ENCODE data around the gene GABRR2. TPM values are rescaled to one million over a fixed set of nuclear protein-coding genes. Genes with fewer than 3 reads are reported as not detected.

Gene GABRR2
- total RNA-seq, 1 donor from 2014 or later, result 0.61 TPM

GRCh38 chr6:89330910-89331309 lies 15.8 kb upstream of the GABRR2 start:
- Histone ChIP-seq H3K79me2 (ENCODE audit: insufficient read depth, low read length) (no peaks in the 10 kb centered on the region), H3K27me3 (ENCODE audit: insufficient read depth, low read length) (no peaks in the 10 kb centered on the region), H3K4me2 (ENCODE audit: low read length) (no peak overlapping the region), H3K36me3 (ENCODE audit: insufficient read depth, low read length) (peaks cover 54% of the 10 kb centered on the region), H2AFZ (ENCODE audit: low read depth, low read length) (no peak overlapping the region), H3K9ac (ENCODE audit: low read length) (no peak overlapping the region), H3K4me3 (ENCODE audit: insufficient read depth, low read depth, low read length) (no peak overlapping the region), H3K4me1 (ENCODE audit: insufficient read depth, low read length) (no peaks in the 10 kb centered on the region), H4K20me1 (ENCODE audit: insufficient read depth, low read length) (peaks cover 30% of the 10 kb centered on the region), H3K9me3 (ENCODE audit: insufficient read depth, low read depth, low read length) (no peaks in the 10 kb centered on the region), H3K27ac (ENCODE audit: low read depth, low read length) (no peak overlapping the region)
- no peak overlapping the region for H3K4me3 Mint-ChIP-seq (ENCODE audit: unreplicated experiment)
- H3K36me3 Mint-ChIP-seq (ENCODE audit: low read depth, unreplicated experiment), result peaks cover 17% of the 10 kb centered on the region
- H3K9me3 Mint-ChIP-seq (ENCODE audit: unreplicated experiment), result no peaks in the 10 kb centered on the region
- no peak for TF ChIP-seq EZH2 (IDR thresholded peaks at IDR 0.05; ENCODE audit: insufficient read depth, low read length)
- TF ChIP-seq, protein P1, sequence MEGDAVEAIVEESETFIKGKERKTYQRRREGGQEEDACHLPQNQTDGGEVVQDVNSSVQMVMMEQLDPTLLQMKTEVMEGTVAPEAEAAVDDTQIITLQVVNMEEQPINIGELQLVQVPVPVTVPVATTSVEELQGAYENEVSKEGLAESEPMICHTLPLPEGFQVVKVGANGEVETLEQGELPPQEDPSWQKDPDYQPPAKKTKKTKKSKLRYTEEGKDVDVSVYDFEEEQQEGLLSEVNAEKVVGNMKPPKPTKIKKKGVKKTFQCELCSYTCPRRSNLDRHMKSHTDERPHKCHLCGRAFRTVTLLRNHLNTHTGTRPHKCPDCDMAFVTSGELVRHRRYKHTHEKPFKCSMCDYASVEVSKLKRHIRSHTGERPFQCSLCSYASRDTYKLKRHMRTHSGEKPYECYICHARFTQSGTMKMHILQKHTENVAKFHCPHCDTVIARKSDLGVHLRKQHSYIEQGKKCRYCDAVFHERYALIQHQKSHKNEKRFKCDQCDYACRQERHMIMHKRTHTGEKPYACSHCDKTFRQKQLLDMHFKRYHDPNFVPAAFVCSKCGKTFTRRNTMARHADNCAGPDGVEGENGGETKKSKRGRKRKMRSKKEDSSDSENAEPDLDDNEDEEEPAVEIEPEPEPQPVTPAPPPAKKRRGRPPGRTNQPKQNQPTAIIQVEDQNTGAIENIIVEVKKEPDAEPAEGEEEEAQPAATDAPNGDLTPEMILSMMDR (IDR thresholded peaks at IDR 0.05; ENCODE audit: insufficient read depth, low read depth, low read length), result no peak
- no peak overlapping the region for H3K27ac Mint-ChIP-seq (ENCODE audit: unreplicated experiment)
- no peaks in the 10 kb centered on the region for H3K27me3 Mint-ChIP-seq (ENCODE audit: low read depth, unreplicated experiment)
- no peak for DNase-seq (ENCODE audit: low read depth)
- FAIRE-seq, result no peak
- H3K4me1 Mint-ChIP-seq (ENCODE audit: low read depth, unreplicated experiment), result no peaks in the 10 kb centered on the region

DNA sequence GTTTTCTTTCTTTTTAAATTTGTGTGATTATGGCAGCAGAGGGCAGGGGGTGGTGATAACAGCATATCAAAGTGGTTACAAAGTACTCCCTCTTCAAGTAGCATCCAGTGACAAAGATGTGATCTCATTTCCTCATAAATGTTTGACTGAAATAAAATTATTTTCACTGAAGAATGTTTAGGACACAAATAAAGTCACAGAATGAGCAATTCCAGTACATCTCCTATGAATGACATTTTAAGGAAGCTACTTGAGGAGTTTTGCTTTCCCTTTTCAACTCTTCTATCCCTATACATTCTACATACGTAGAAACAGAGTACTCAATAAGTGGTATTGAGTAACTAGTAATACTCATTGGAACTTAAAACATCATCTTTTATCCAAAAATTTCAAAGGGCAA lies 13.9 kb upstream of the GABRR2 start:
- H3K4me1 ChIP-seq (ENCODE audit: insufficient read depth, low read length), result no peaks in the 10 kb centered on the region
- TF ChIP-seq, protein P1 (IDR thresholded peaks at IDR 0.05; ENCODE audit: insufficient read depth, low read depth, low read length), result no peak
- no peak for TF ChIP-seq EZH2 (IDR thresholded peaks at IDR 0.05; ENCODE audit: insufficient read depth, low read length)
- H3K79me2 ChIP-seq (ENCODE audit: insufficient read depth, low read length), result no peaks in the 10 kb centered on the region
- H3K4me3 Mint-ChIP-seq (ENCODE audit: unreplicated experiment), result no peak overlapping the region
- H3K27ac Mint-ChIP-seq (ENCODE audit: unreplicated experiment), result no peak overlapping the region
- H3K36me3 Mint-ChIP-seq (ENCODE audit: low read depth, unreplicated experiment), result peaks cover 19% of the 10 kb centered on the region
- no peaks in the 10 kb centered on the region for H3K27me3 ChIP-seq (ENCODE audit: insufficient read depth, low read length)
- H3K36me3 ChIP-seq (ENCODE audit: insufficient read depth, low read length), result peaks cover 47% of the 10 kb centered on the region
- peaks cover 3% of the 10 kb centered on the region for H3K4me1 Mint-ChIP-seq (ENCODE audit: low read depth, unreplicated experiment)
- no peak overlapping the region for H3K27ac ChIP-seq (ENCODE audit: low read depth, low read length)
- H2AFZ ChIP-seq (ENCODE audit: low read depth, low read length), result no peak overlapping the region
- no peak for FAIRE-seq
- no peak overlapping the region for H3K4me3 ChIP-seq (ENCODE audit: insufficient read depth, low read depth, low read length)
- no peaks in the 10 kb centered on the region for H3K9me3 ChIP-seq (ENCODE audit: insufficient read depth, low read depth, low read length)
- no peaks in the 10 kb centered on the region for H3K9me3 Mint-ChIP-seq (ENCODE audit: unreplicated experiment)
- H3K27me3 Mint-ChIP-seq (ENCODE audit: low read depth, unreplicated experiment), result no peaks in the 10 kb centered on the region
- H3K9ac ChIP-seq (ENCODE audit: low read length), result no peak overlapping the region
- no peak overlapping the region for H3K4me2 ChIP-seq (ENCODE audit: low read length)
- H4K20me1 ChIP-seq (ENCODE audit: insufficient read depth, low read length), result peaks cover 30% of the 10 kb centered on the region
- DNase-seq (ENCODE audit: low read depth), result no peak

- no peak for FAIRE-seq
- H3K36me3 ChIP-seq (ENCODE audit: insufficient read depth, low read length), result peaks cover 14% of the 10 kb centered on the region
Observed at GRCh38 chr6:89324304-89324703, 9.2 kb upstream of the GABRR2 start.

More at GRCh38 chr6:89324304-89324703, 9.2 kb upstream of the GABRR2 start:
- Mint-ChIP-seq H3K9me3 (ENCODE audit: unreplicated experiment) (no peaks in the 10 kb centered on the region), H3K4me3 (ENCODE audit: unreplicated experiment) (no peak overlapping the region), H3K36me3 (ENCODE audit: low read depth, unreplicated experiment) (peaks cover 18% of the 10 kb centered on the region), H3K27me3 (ENCODE audit: low read depth, unreplicated experiment) (no peaks in the 10 kb centered on the region), H3K27ac (ENCODE audit: unreplicated experiment) (no peak overlapping the region), H3K4me1 (ENCODE audit: low read depth, unreplicated experiment) (peaks cover 15% of the 10 kb centered on the region)
- Histone ChIP-seq H3K79me2 (ENCODE audit: insufficient read depth, low read length) (no peaks in the 10 kb centered on the region), H3K4me1 (ENCODE audit: insufficient read depth, low read length) (no peaks in the 10 kb centered on the region), H3K9me3 (ENCODE audit: insufficient read depth, low read depth, low read length) (no peaks in the 10 kb centered on the region), H3K4me3 (ENCODE audit: insufficient read depth, low read depth, low read length) (no peak overlapping the region), H3K9ac (ENCODE audit: low read length) (no peak overlapping the region), H3K27me3 (ENCODE audit: insufficient read depth, low read length) (no peaks in the 10 kb centered on the region), H3K4me2 (ENCODE audit: low read length) (no peak overlapping the region), H2AFZ (ENCODE audit: low read depth, low read length) (no peak overlapping the region), H3K27ac (ENCODE audit: low read depth, low read length) (no peak overlapping the region), H4K20me1 (ENCODE audit: insufficient read depth, low read length) (peaks cover 11% of the 10 kb centered on the region)
- TF ChIP-seq EZH2 (IDR thresholded peaks at IDR 0.05; ENCODE audit: insufficient read depth, low read length), result no peak
- TF ChIP-seq, protein P1 (IDR thresholded peaks at IDR 0.05; ENCODE audit: insufficient read depth, low read depth, low read length), result no peak
- no peak for DNase-seq (ENCODE audit: low read depth)
